ENCODE results near the gene TEX22.

DNA sequence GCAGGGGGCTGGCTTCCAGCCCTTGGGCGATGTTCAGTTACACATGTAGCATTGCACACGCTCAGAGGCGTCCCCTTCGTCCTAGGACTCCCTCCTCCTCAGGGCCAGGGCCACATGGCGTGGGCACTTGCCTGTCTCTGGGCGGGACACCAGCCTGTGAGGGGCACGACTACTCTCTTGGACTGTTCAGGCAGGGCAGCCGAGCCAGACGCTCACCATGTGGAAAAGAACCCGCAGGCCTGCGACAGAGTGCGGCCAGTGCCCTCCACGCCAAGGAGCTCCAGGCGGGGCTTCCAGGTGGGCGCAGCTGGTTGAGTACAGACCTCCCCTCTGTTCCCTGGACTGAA lies 42.2 kb downstream of the TEX22 start:
- no peak for TF ChIP-seq CTCF (IDR thresholded peaks at IDR 0.05)
- no peak for TF ChIP-seq NFYB (CRISPR knock-in tag; conservative IDR thresholded peaks at IDR 0.05; ENCODE audit: low read depth)
- no peak for TF ChIP-seq ZNF512 (CRISPR knock-in tag; IDR thresholded peaks at IDR 0.05; ENCODE audit: borderline replicate concordance)
- TF ChIP-seq NR2C2 (CRISPR knock-in tag; IDR thresholded peaks at IDR 0.05) = no peak
- TF ChIP-seq FOXP1 (CRISPR knock-in tag; IDR thresholded peaks at IDR 0.05; ENCODE audit: borderline replicate concordance) = no peak
- no peak for TF ChIP-seq USF1 (CRISPR knock-in tag; IDR thresholded peaks at IDR 0.05)
- TF ChIP-seq OVOL2 (CRISPR knock-in tag; IDR thresholded peaks at IDR 0.05; ENCODE audit: borderline replicate concordance) = no peak
- TF ChIP-seq USF2 (CRISPR knock-in tag; IDR thresholded peaks at IDR 0.05) = no peak
- TF ChIP-seq ELF4 (CRISPR knock-in tag; IDR thresholded peaks at IDR 0.05; ENCODE audit: low read depth) = no peak
- no peak for TF ChIP-seq AFF4 (CRISPR knock-in tag; IDR thresholded peaks at IDR 0.05; ENCODE audit: borderline replicate concordance)
- no peak for TF ChIP-seq CBFB (CRISPR knock-in tag; IDR thresholded peaks at IDR 0.05; ENCODE audit: low read depth)
- TF ChIP-seq ESRRA (CRISPR knock-in tag; IDR thresholded peaks at IDR 0.05; ENCODE audit: borderline replicate concordance) = no peak
- TF ChIP-seq TCF7 (CRISPR knock-in tag; IDR thresholded peaks at IDR 0.05; ENCODE audit: low read depth) = no peak
- TF ChIP-seq ZNF317 (CRISPR knock-in tag; IDR thresholded peaks at IDR 0.05; ENCODE audit: borderline replicate concordance, low read depth) = no peak

Measured in WTC11 (cell line).